Progenitor cell of endocrine pancreas (in vitro differentiated cells): ENCODE results near the gene RGS8. TPM values are rescaled to one million over a fixed set of nuclear protein-coding genes. Genes with fewer than 3 reads are reported as not detected.

Source experiments
- DNase-seq: peaks from one replicate; pipeline ENCODE4 v3.0.0; 2021; ENCODE audit warnings: low spot score; ENCODE audit not compliant: unreplicated experiment
- H3K27ac Mint-ChIP-seq: 2 replicates; pipeline ENCODE4 v1.8.0; 2021; ENCODE audit warnings: mild to moderate bottlenecking, moderate library complexity, mixed read lengths
- H3K27me3 Mint-ChIP-seq: 2 replicates; pipeline ENCODE4 v1.8.0; 2021; ENCODE audit warnings: mixed read lengths
- H3K36me3 Mint-ChIP-seq: 2 replicates; pipeline ENCODE4 v1.8.0; 2022; ENCODE audit warnings: mixed read lengths; ENCODE audit not compliant: insufficient read depth
- H3K4me1 Mint-ChIP-seq: 2 replicates; pipeline ENCODE4 v1.8.0; 2021; ENCODE audit warnings: low read depth, mixed read lengths
- H3K4me3 Mint-ChIP-seq: 2 replicates; pipeline ENCODE4 v1.8.0; 2021; ENCODE audit warnings: low read depth, mild to moderate bottlenecking, moderate library complexity, mixed read lengths
- H3K9me3 Mint-ChIP-seq: 2 replicates; pipeline ENCODE4 v1.8.0; 2021; ENCODE audit warnings: low read depth, mixed read lengths
- CTCF ChIP-seq: fragments of 200-600 bp; sonication (generic); IDR thresholded peaks from one replicate; pipeline ENCODE4 v1.5.0; 2021; ENCODE audit warnings: antibody characterized with exemption, mild to moderate bottlenecking; ENCODE audit not compliant: unreplicated experiment
- total RNA-seq: library from RNA; stranded (reverse); gene quantifications from 2 replicates; pipeline ENCODE4 v1.2.1, GENCODE V29; 2021

RGS8 gene
- total RNA-seq, 1 donor from 2014 or later: 0.05 TPM

- Mint-ChIP-seq H3K4me1 (peaks cover 13% of the 10 kb centered on the region), H3K9me3 (no peaks in the 10 kb centered on the region), H3K36me3 (no peaks in the 10 kb centered on the region), H3K27ac (no peak overlapping the region), H3K4me3 (no peak overlapping the region), H3K27me3 (peaks cover 20% of the 10 kb centered on the region)
- no peak for DNase-seq
- TF ChIP-seq CTCF: no peak
These were observed 1.4 kb downstream of the RGS8 start for GRCh38 chr1:182682898-182683501.

GRCh38 chr1:182682406-182682805 is 2.0 kb downstream of the RGS8 start:
- no peaks in the 10 kb centered on the region for H3K9me3 Mint-ChIP-seq
- peaks cover 8% of the 10 kb centered on the region for H3K4me1 Mint-ChIP-seq
- H3K27ac Mint-ChIP-seq: no peak overlapping the region
- no peak for DNase-seq
- peaks cover 20% of the 10 kb centered on the region for H3K27me3 Mint-ChIP-seq
- no peaks in the 10 kb centered on the region for H3K36me3 Mint-ChIP-seq
- H3K4me3 Mint-ChIP-seq: no peak overlapping the region
- no peak for TF ChIP-seq CTCF

- no peak for DNase-seq
- peaks cover 20% of the 10 kb centered on the region for H3K27me3 Mint-ChIP-seq
- no peak overlapping the region for H3K27ac Mint-ChIP-seq
- H3K9me3 Mint-ChIP-seq: no peaks in the 10 kb centered on the region
- H3K4me3 Mint-ChIP-seq: no peak overlapping the region
- TF ChIP-seq CTCF: no peak
- H3K36me3 Mint-ChIP-seq: no peaks in the 10 kb centered on the region
- peaks cover 5% of the 10 kb centered on the region for H3K4me1 Mint-ChIP-seq
These were observed 2.8 kb downstream of the RGS8 start for GRCh38 chr1:182681568-182681912.

- Mint-ChIP-seq H3K4me1 (peaks cover 8% of the 10 kb centered on the region), H3K9me3 (no peaks in the 10 kb centered on the region), H3K27ac (no peak overlapping the region), H3K4me3 (no peak overlapping the region), H3K27me3 (peaks cover 20% of the 10 kb centered on the region), H3K36me3 (no peaks in the 10 kb centered on the region)
- DNase-seq: no peak
- TF ChIP-seq CTCF: no peak
These were observed 3.4 kb downstream of the RGS8 start for GRCh38 chr1:182680901-182681567.

- DNase-seq: no peak
- Mint-ChIP-seq H3K36me3 (no peaks in the 10 kb centered on the region), H3K27ac (no peak overlapping the region), H3K4me3 (no peak overlapping the region), H3K4me1 (peaks cover 14% of the 10 kb centered on the region), H3K27me3 (peaks cover 20% of the 10 kb centered on the region), H3K9me3 (no peaks in the 10 kb centered on the region)
- TF ChIP-seq CTCF: no peak
These were observed 4.0 kb downstream of the RGS8 start for GRCh38 chr1:182680408-182680807.
